GM21576 (cell line): ENCODE data around the gene PTGIS.

Experiments
- ATAC-seq: cut with Tn5 transposase; IDR thresholded peaks from one replicate; pipeline ENCODE4 v1.9.1; 2021; ENCODE audit warnings: mild to moderate bottlenecking, moderate library complexity; ENCODE audit not compliant: unreplicated experiment

Gene PTGIS

GRCh38 chr20:49503176-49503575 lies 64.8 kb downstream of the PTGIS start:
- ATAC-seq = no peak

GRCh38 chr20:49501917-49502316 lies 66.0 kb downstream of the PTGIS start:
- no peak for ATAC-seq

GRCh38 chr20:49497398-49497669 lies 70.6 kb downstream of the PTGIS start:
- ATAC-seq = no peak

- ATAC-seq = no peak
These were observed 71.2 kb downstream of the PTGIS start for GRCh38 chr20:49496553-49497397.

GRCh38 chr20:49496043-49496442 lies 71.9 kb downstream of the PTGIS start:
- no peak for ATAC-seq

GRCh38 chr20:49490689-49491088 lies 77.2 kb downstream of the PTGIS start:
- ATAC-seq = no peak

GRCh38 chr20:49489688-49490087 lies 78.2 kb downstream of the PTGIS start:
- ATAC-seq = no peak

GRCh38 chr20:49486064-49486463 lies 81.9 kb downstream of the PTGIS start:
- ATAC-seq = no peak

GRCh38 chr20:49485563-49485962 lies 82.4 kb downstream of the PTGIS start:
- no peak for ATAC-seq

- no peak for ATAC-seq
These were observed 83.5 kb downstream of the PTGIS start for GRCh38 chr20:49484180-49485140.

- no peak for ATAC-seq
These were observed 84.2 kb downstream of the PTGIS start for GRCh38 chr20:49483696-49484123.

GRCh38 chr20:49483018-49483695 lies 84.8 kb downstream of the PTGIS start:
- no peak for ATAC-seq

- ATAC-seq = no peak
These were observed 85.3 kb downstream of the PTGIS start, which contains the start of gene KCNB1 for GRCh38 chr20:49482621-49483017. TSS of gene KCNB1 (minus strand) at chr20:49482668. CDS start at chr20:49482480, 188 bp downstream.

GRCh38 chr20:49482173-49482572 lies 85.8 kb downstream of the PTGIS start:
- ATAC-seq = no peak

GRCh38 chr20:49481116-49481515 lies 86.8 kb downstream of the PTGIS start:
- ATAC-seq = no peak

GRCh38 chr20:49480236-49480635 lies 87.7 kb downstream of the PTGIS start:
- no peak for ATAC-seq

GRCh38 chr20:49479785-49480184 lies 88.2 kb downstream of the PTGIS start:
- no peak for ATAC-seq

GRCh38 chr20:49478754-49479689 lies 88.9 kb downstream of the PTGIS start:
- ATAC-seq = no peak

GRCh38 chr20:49478266-49478665 lies 89.7 kb downstream of the PTGIS start:
- ATAC-seq = no peak

- ATAC-seq = no peak
These were observed 90.7 kb downstream of the PTGIS start for GRCh38 chr20:49477200-49477599.
